HCT116 (cell line): Measurements from ENCODE around the gene ESRRB. TPM values are rescaled to one million over a fixed set of nuclear protein-coding genes. Genes with fewer than 3 reads are reported as not detected.

ENCODE experiments used
- ATAC-seq: fragments of 200-7000 bp; cut with Tn5 transposase; 2 replicates; pipeline ENCODE4 v1.9.1; 2020; ENCODE audit warnings: mild to moderate bottlenecking, moderate library complexity
- BruUV-seq: library from RNA; stranded (reverse); fragments of 400-500 nt; replicated peaks from 2 replicates; lab custom pipeline; 2021; lab: Mats Ljungman, UMichigan
- CTCF ChIA-PET: fragments of 300-600 bp; sonication (Branson Sonifier 250); formaldehyde crosslinking; loops from one replicate; lab custom pipeline; 2021; ENCODE audit warnings: antibody characterized with exemption; lab: Charles Lee
- POLR2A ChIA-PET: fragments of 300-600, 350-600 bp; sonication (Branson Sonifier 250); formaldehyde crosslinking; loops from one replicate; lab custom pipeline; 2021; ENCODE audit warnings: antibody characterized with exemption; lab: Charles Lee
- RAD21 ChIA-PET, 2 experiments: fragments of 300-600 bp; sonication (Branson Sonifier 250); formaldehyde crosslinking; loops; one replicate each; lab custom pipeline; 2023; ENCODE audit warnings: low total read pairs in 2 of 2; ENCODE audit not compliant: uncharacterized antibody in 2 of 2, unreplicated experiment in 2 of 2, low non-redundant PET in 1 of 2; lab: Charles Lee
- DNase-seq: peaks from one replicate; pipeline ENCODE4 v3.0.0-alpha.2; 2010; ENCODE audit warnings: low read depth, low spot score
- H2AFZ ChIP-seq: fragments of 200-600 bp; shearing (Covaris generic), sonication (generic); 2 replicates; pipeline ENCODE4 v1.6.1; 2017; ENCODE audit warnings: low read depth, mixed run types, mixed read lengths, antibody characterized with exemption, low read length; ENCODE audit not compliant: poor library complexity, severe bottlenecking
- H3K27ac ChIP-seq: 2 replicates; pipeline ENCODE4 v1.5.1; 2012; ENCODE audit warnings: low read depth, low read length
- H3K27me3 ChIP-seq: fragments of 200-600 bp; sonication (generic); 2 replicates; pipeline ENCODE4 v1.6.1; 2016; ENCODE audit warnings: mixed run types, low read length, mixed read lengths; ENCODE audit not compliant: insufficient read depth
- H3K36me3 ChIP-seq, 2 experiments: fragments of 200-500 bp in 1 of 2; fragments of 200-600 bp in 1 of 2; sonication (Bioruptor generic) in 1 of 2; sonication (generic) in 1 of 2; 2 replicates each; pipeline versions ENCODE4 v1.5.1 to v1.6.1; 2014 to 2016; ENCODE audit warnings: low read length in 2 of 2, inconsistent platforms in 1 of 2, mixed read lengths in 1 of 2, mixed run types in 1 of 2; ENCODE audit not compliant: insufficient read depth in 2 of 2, control insufficient read depth in 1 of 2
- H3K4me1 ChIP-seq, 2 experiments: fragments of 200-600 bp in 1 of 2; sonication (generic) in 1 of 2; 2 replicates each; pipeline versions ENCODE4 v1.5.1 to v1.6.1; 2012 to 2017; ENCODE audit warnings: low read length in 2 of 2, inconsistent platforms in 1 of 2, mild to moderate bottlenecking in 1 of 2, mixed read lengths in 1 of 2, mixed run types in 1 of 2, moderate library complexity in 1 of 2; ENCODE audit not compliant: insufficient read depth in 2 of 2, control insufficient read depth in 1 of 2
- H3K4me2 ChIP-seq: fragments of 200-600 bp; sonication (generic); 2 replicates; pipeline ENCODE4 v1.6.1; 2017; ENCODE audit warnings: mixed run types, low read length, mixed read lengths
- H3K4me3 ChIP-seq, 2 experiments: fragments of 200-600 bp in 1 of 2; sonication (generic) in 1 of 2; replicated peaks in 1 of 2; 2 replicates each; pipeline ENCODE4 v1.5.1; 2011 to 2016; ENCODE audit warnings: low read length in 2 of 2, control low read depth in 1 of 2, low read depth in 1 of 2, mild to moderate bottlenecking in 1 of 2, mixed read lengths in 1 of 2, mixed run types in 1 of 2
- H3K79me2 ChIP-seq: fragments of 200-600 bp; sonication (generic); 2 replicates; pipeline ENCODE4 v1.6.1; 2017; ENCODE audit warnings: mild to moderate bottlenecking, mixed run types, low read length, moderate library complexity, mixed read lengths; ENCODE audit not compliant: insufficient read depth
- H3K9ac ChIP-seq: fragments of 200-600 bp; sonication (generic); 2 replicates; pipeline ENCODE4 v1.6.1; 2016; ENCODE audit warnings: low read length, mixed read lengths
- H3K9me2 ChIP-seq: fragments of 200-600 bp; sonication (generic), shearing (Covaris generic); 2 replicates; pipeline ENCODE4 v1.6.1; 2017; ENCODE audit warnings: mixed run types, mild to moderate bottlenecking, moderate library complexity; ENCODE audit not compliant: insufficient read depth
- H3K9me3 ChIP-seq, 2 experiments: fragments of 200-500 bp in 1 of 2; fragments of 200-600 bp in 1 of 2; sonication (Bioruptor generic) in 1 of 2; sonication (generic) in 1 of 2; 2 replicates each; pipeline ENCODE4 v1.6.1; 2014 to 2017; ENCODE audit warnings: low read length in 2 of 2, mixed read lengths in 2 of 2, inconsistent platforms in 1 of 2, low read depth in 1 of 2, mild to moderate bottlenecking in 1 of 2, mixed run types in 1 of 2, moderate library complexity in 1 of 2; ENCODE audit not compliant: control insufficient read depth in 1 of 2, insufficient read depth in 1 of 2
- H4K20me1 ChIP-seq: fragments of 200-600 bp; sonication (generic), shearing (Covaris generic); 2 replicates; pipeline ENCODE4 v1.6.1; 2017; ENCODE audit warnings: mixed run types, mild to moderate bottlenecking, moderate library complexity; ENCODE audit not compliant: insufficient read depth
- EZH2 ChIP-seq: fragments of 200-600 bp; sonication (generic); IDR thresholded peaks from 2 replicates; pipeline ENCODE4 v1.6.1; 2017; ENCODE audit warnings: antibody characterized with exemption, mixed run types
- POLR2A ChIP-seq: IDR thresholded peaks from 2 replicates; pipeline ENCODE4 v1.7.0; 2011; ENCODE audit warnings: borderline replicate concordance; ENCODE audit not compliant: insufficient read depth, insufficient read length; ENCODE audit errors: extremely low read depth
- RAD21 ChIP-seq: IDR thresholded peaks from 2 replicates; pipeline ENCODE4 v1.6.1; 2012; ENCODE audit warnings: low read depth, mild to moderate bottlenecking
- SRF ChIP-seq: IDR thresholded peaks from 2 replicates; pipeline ENCODE4 v1.6.1; 2012; ENCODE audit warnings: low read depth
- intact Hi-C: fragments of 100-400 bp; cut with micrococcal nuclease; formaldehyde crosslinking; loops from 2 replicates; pipeline ENCODE4 v1.10.0; 2022
- total RNA-seq: library from RNA; stranded (reverse); gene quantifications from one replicate; pipeline ENCODE4 v1.2.1, GENCODE V29; 2021; ENCODE audit not compliant: unreplicated experiment
- TF ChIP-seq, protein P1 (sequence below): IDR thresholded peaks from 2 replicates; pipeline ENCODE4 v1.6.1; 2012

ESRRB gene
- total RNA-seq, 1 experiment from 2014 or later, result 1.9 TPM

DNA sequence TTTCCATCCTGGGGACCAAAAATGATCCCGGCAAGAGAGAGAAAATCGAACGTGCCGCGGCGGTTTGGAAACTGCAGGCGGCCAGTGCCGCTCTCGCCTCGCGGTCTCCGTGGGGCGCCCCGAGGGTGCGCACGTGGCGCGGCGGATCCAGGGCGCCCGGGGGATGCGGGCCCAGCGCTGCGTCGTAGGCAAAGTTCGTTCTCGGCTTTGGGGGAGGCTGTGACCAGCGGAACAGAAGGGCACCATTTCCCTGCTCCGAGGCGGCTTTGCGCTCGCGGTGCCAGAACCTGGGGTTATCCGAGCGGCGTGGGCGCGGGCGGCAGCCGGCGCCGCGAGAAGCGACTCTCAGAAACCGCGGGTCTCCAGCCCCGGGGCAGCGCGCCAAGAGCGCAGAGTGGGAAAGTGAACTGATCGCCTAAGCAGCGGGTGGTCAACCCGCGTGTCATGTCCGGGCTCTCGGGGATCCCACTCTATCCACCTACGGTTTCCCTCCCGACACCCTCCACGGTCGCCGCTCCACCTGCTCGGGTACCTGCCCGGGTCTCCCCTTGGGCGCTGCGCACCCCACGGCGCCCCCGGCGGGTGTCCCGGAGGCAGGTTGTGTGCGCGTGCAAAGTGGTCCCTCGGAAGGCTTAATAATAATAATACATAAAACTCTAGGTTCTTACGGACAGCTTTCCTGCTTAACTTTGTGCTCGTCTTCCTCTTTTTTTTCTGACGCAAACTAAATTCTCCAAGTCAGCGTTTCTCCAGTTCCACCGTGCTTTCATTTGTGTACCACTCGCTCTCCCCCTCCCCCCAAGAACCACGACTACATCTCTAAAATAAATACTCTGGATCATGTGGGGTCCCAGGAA, 1.2 kb downstream of the ESRRB start:
- H4K20me1 ChIP-seq, result no peaks in the 10 kb centered on the region
- no peak overlapping the region for H3K27ac ChIP-seq
- peaks cover 35% of the 10 kb centered on the region for H3K27me3 ChIP-seq
- no peak for TF ChIP-seq POLR2A
- TF ChIP-seq, protein P1, sequence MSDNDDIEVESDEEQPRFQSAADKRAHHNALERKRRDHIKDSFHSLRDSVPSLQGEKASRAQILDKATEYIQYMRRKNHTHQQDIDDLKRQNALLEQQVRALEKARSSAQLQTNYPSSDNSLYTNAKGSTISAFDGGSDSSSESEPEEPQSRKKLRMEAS, result peak; percentile 31; the same call in 1 of the 2 replicates
- peak overlapping the region; percentile 48; the same call in 1 of the 2 replicates for H3K9ac ChIP-seq
- CTCF ChIA-PET, result no interaction called here
- no TSS peak for BruUV-seq
- DNase-seq (no peak), ATAC-seq (peak; percentile 23; the same call in 1 of the 2 replicates)
- intact Hi-C loops, result no loop called here
- no peaks in the 10 kb centered on the region for H3K36me3 ChIP-seq
- H3K9me3 ChIP-seq, result no peaks in the 10 kb centered on the region
- H3K4me3 ChIP-seq, result peak overlapping the region; percentile 64 to 66
- POLR2A ChIA-PET, result no interaction called here
- RAD21 ChIA-PET, result no interaction called here
- H3K79me2 ChIP-seq, result no peaks in the 10 kb centered on the region
- H3K4me1 ChIP-seq, result peaks cover 12 to 26% of the 10 kb centered on the region in 2 experiments; a peak in 3 of 4 replicates
- H3K9me2 ChIP-seq, result no peaks in the 10 kb centered on the region
- peak overlapping the region; percentile 96 for H3K4me2 ChIP-seq
- H2AFZ ChIP-seq, result peak overlapping the region; percentile 81

DNA sequence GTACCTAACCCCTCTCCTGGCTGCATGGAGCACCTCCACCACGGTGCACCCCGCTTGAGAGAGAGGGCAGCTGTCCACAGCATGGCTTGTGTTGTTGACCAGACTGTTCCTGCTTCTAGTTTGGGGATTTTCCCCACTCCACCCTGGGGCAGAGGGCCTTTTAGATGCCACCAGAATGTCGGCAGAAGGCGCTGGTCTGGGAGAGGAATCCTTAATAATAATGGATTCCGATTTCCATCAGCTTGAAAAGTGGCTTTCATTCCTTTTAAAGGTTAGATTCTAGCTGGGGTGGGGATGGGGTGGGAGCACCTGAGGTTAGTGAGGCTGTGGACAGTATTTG, 1.8 kb downstream of the ESRRB start:
- intact Hi-C loops, result no loop called here
- Histone ChIP-seq H3K27ac (no peak overlapping the region), H3K79me2 (no peaks in the 10 kb centered on the region), H3K9me3 (no peaks in the 10 kb centered on the region), H3K9me2 (no peaks in the 10 kb centered on the region), H2AFZ (no peak overlapping the region), H3K27me3 (peaks cover 41% of the 10 kb centered on the region), H3K4me3 (no peak overlapping the region), H4K20me1 (no peaks in the 10 kb centered on the region)
- ATAC-seq, result no peak
- ChIA-PET POLR2A (no interaction called here), RAD21 (no interaction called here)
- TF ChIP-seq RAD21 (no peak), EZH2 (no peak), SRF (no peak)
- TF ChIP-seq, all 23 proteins: peak for 0
- no peaks in the 10 kb centered on the region for H3K36me3 ChIP-seq
- no peak for DNase-seq
- CTCF ChIA-PET, result interaction anchor here (1.4 kb wide), 1 partner anchor 9 kb away, joined by 6 read pairs; no protein-coding TSS in a partner anchor
- BruUV-seq, result no TSS peak
- peaks cover 12 to 26% of the 10 kb centered on the region in 2 experiments; a peak in 3 of 4 replicates for H3K4me1 ChIP-seq
- peak overlapping the region; percentile 96; the same call in 1 of the 2 replicates for H3K4me2 ChIP-seq
- H3K9ac ChIP-seq, result no peak overlapping the region
